HepG2 (cell line): ENCODE results near the gene PSMD1.

Experiments
- AHDC1 ChIP-seq: sonication (generic); formaldehyde crosslinking; IDR thresholded peaks from 2 replicates; pipeline ENCODE4 v1.5.1; 2020; ENCODE audit warnings: mild to moderate bottlenecking, missing genetic modification reagents, borderline replicate concordance
- CTCF ChIP-seq: sonication (generic); formaldehyde crosslinking; IDR thresholded peaks from 2 replicates; pipeline ENCODE4 v1.5.0; 2020; ENCODE audit warnings: mild to moderate bottlenecking, missing genetic modification reagents, moderate library complexity
- EZH2 ChIP-seq: conservative IDR thresholded peaks from 2 replicates; pipeline ENCODE4 v1.6.1; 2012; ENCODE audit warnings: mild to moderate bottlenecking, low read depth, low read length, moderate library complexity
- GABPB1 ChIP-seq: IDR thresholded peaks from 2 replicates; pipeline ENCODE4 v1.6.1; 2016; ENCODE audit warnings: mild to moderate bottlenecking, missing genetic modification reagents, moderate library complexity, missing compliant biosample characterization
- HNRNPK ChIP-seq: fragments of 200-400 bp; formaldehyde crosslinking; IDR thresholded peaks from 2 replicates; pipeline ENCODE4 v1.6.1; 2018; ENCODE audit warnings: low read length, low read depth, moderate library complexity, mild to moderate bottlenecking; ENCODE audit not compliant: poor library complexity, severe bottlenecking
- MAFK ChIP-seq, 2 experiments: IDR thresholded peaks in 1 of 2; conservative IDR thresholded peaks in 1 of 2; 2 replicates each; pipeline ENCODE4 v1.6.1; 2011; ENCODE audit warnings: improper control_type of control experiment in 2 of 2, low read length in 2 of 2
- MNT ChIP-seq: fragments of 450-650 bp; IDR thresholded peaks from 2 replicates; pipeline ENCODE4 v1.6.1; 2016
- PAX8 ChIP-seq: sonication (generic); formaldehyde crosslinking; IDR thresholded peaks from 2 replicates; pipeline ENCODE4 v1.8.0; 2022; ENCODE audit warnings: mild to moderate bottlenecking, missing genetic modification reagents, borderline replicate concordance
- POLR2A ChIP-seq, 2 experiments: IDR thresholded peaks; 2 replicates each; pipeline ENCODE4 v1.6.1; 2011; ENCODE audit warnings: low read depth in 2 of 2, low read length in 2 of 2, mild to moderate bottlenecking in 1 of 2, moderate library complexity in 1 of 2; ENCODE audit not compliant: insufficient read depth in 1 of 2
- POLR2AphosphoS5 ChIP-seq: IDR thresholded peaks from 2 replicates; pipeline ENCODE4 v1.6.1; 2012; ENCODE audit warnings: low read depth, low read length
- SP1 ChIP-seq, 2 experiments: fragments of 450-650 bp in 1 of 2; sonication (generic) in 1 of 2; formaldehyde crosslinking in 1 of 2; IDR thresholded peaks; 2 replicates each; pipeline versions ENCODE4 v1.4.0 to v1.6.1; 2016 to 2020; ENCODE audit warnings: missing genetic modification reagents in 1 of 2
- ZC3H13 ChIP-seq: sonication (generic); formaldehyde crosslinking; IDR thresholded peaks from 2 replicates; pipeline ENCODE4 v1.8.1; 2023; ENCODE audit warnings: mild to moderate bottlenecking, missing genetic modification reagents, moderate library complexity
- TF ChIP-seq, protein P1 (sequence below): sonication (generic); formaldehyde crosslinking; IDR thresholded peaks from 2 replicates; pipeline ENCODE4 v1.4.0; 2020; ENCODE audit warnings: missing genetic modification reagents
- TF ChIP-seq, protein P2 (sequence below): sonication (generic); formaldehyde crosslinking; conservative IDR thresholded peaks from 2 replicates; pipeline ENCODE4 v1.5.0; 2020; ENCODE audit warnings: missing genetic modification reagents

- TF ChIP-seq EZH2, result no peak
- TF ChIP-seq, protein P1, sequence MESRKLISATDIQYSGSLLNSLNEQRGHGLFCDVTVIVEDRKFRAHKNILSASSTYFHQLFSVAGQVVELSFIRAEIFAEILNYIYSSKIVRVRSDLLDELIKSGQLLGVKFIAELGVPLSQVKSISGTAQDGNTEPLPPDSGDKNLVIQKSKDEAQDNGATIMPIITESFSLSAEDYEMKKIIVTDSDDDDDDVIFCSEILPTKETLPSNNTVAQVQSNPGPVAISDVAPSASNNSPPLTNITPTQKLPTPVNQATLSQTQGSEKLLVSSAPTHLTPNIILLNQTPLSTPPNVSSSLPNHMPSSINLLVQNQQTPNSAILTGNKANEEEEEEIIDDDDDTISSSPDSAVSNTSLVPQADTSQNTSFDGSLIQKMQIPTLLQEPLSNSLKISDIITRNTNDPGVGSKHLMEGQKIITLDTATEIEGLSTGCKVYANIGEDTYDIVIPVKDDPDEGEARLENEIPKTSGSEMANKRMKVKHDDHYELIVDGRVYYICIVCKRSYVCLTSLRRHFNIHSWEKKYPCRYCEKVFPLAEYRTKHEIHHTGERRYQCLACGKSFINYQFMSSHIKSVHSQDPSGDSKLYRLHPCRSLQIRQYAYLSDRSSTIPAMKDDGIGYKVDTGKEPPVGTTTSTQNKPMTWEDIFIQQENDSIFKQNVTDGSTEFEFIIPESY (CRISPR knock-in tag), result no peak
- no peak for TF ChIP-seq GABPB1 (CRISPR knock-in tag)
- TF ChIP-seq, protein P2, sequence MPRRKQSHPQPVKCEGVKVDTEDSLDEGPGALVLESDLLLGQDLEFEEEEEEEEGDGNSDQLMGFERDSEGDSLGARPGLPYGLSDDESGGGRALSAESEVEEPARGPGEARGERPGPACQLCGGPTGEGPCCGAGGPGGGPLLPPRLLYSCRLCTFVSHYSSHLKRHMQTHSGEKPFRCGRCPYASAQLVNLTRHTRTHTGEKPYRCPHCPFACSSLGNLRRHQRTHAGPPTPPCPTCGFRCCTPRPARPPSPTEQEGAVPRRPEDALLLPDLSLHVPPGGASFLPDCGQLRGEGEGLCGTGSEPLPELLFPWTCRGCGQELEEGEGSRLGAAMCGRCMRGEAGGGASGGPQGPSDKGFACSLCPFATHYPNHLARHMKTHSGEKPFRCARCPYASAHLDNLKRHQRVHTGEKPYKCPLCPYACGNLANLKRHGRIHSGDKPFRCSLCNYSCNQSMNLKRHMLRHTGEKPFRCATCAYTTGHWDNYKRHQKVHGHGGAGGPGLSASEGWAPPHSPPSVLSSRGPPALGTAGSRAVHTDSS, result no peak
- TF ChIP-seq SP1 (IDR thresholded peaks at IDR 0.05), result no peak
- no peak for TF ChIP-seq SP1 (CRISPR knock-in tag; IDR thresholded peaks at IDR 0.05)
- TF ChIP-seq CTCF, result no peak
- no peak for TF ChIP-seq POLR2AphosphoS5
- no peak for TF ChIP-seq AHDC1 (CRISPR knock-in tag)
- TF ChIP-seq HNRNPK, result no peak
- TF ChIP-seq MNT, result no peak
- TF ChIP-seq POLR2A (IDR thresholded peaks at IDR 0.05; ENCODE audit: insufficient read depth in 1 of 2, low read depth in 2 of 2, low read length in 2 of 2), result no peak
- TF ChIP-seq PAX8 (CRISPR knock-in tag), result no peak
- TF ChIP-seq MAFK (conservative IDR thresholded peaks at IDR 0.05 in 1 of 2, IDR thresholded peaks at IDR 0.05 in 1 of 2; ENCODE audit: low read length in 2 of 2), result no peak
- TF ChIP-seq ZC3H13 (CRISPR knock-in tag), result no peak
These were observed 155.7 kb downstream of the PSMD1 start for GRCh38 chr2:231212329-231212845.
